Caki2 (cell line): ENCODE results near the gene BCOR. TPM values are rescaled to one million over a fixed set of nuclear protein-coding genes. Genes with fewer than 3 reads are reported as not detected.

Experiments
- DNase-seq: peaks from one replicate; pipeline ENCODE4 v3.0.0-alpha.2; 2015; ENCODE audit warnings: low read depth
- in situ Hi-C: cut with HindIII; loops from 2 replicates; pipeline ENCODE4 v1.10.0; 2016; ENCODE audit warnings: low sequenced_read_pairs, low pct_unique_long_range_greater_than_20kb, mixed read lengths
- total RNA-seq: library from RNA; depleted of rRNA; stranded (reverse); fragments of >200 nt; shearing (Covaris generic); gene quantifications from 2 replicates; pipeline ENCODE4 v1.2.3, GENCODE V29; 2014; ENCODE audit warnings: low replicate concordance

The BCOR gene
- total RNA-seq, 1 experiment from 2014 or later: 13.9 TPM

DNA sequence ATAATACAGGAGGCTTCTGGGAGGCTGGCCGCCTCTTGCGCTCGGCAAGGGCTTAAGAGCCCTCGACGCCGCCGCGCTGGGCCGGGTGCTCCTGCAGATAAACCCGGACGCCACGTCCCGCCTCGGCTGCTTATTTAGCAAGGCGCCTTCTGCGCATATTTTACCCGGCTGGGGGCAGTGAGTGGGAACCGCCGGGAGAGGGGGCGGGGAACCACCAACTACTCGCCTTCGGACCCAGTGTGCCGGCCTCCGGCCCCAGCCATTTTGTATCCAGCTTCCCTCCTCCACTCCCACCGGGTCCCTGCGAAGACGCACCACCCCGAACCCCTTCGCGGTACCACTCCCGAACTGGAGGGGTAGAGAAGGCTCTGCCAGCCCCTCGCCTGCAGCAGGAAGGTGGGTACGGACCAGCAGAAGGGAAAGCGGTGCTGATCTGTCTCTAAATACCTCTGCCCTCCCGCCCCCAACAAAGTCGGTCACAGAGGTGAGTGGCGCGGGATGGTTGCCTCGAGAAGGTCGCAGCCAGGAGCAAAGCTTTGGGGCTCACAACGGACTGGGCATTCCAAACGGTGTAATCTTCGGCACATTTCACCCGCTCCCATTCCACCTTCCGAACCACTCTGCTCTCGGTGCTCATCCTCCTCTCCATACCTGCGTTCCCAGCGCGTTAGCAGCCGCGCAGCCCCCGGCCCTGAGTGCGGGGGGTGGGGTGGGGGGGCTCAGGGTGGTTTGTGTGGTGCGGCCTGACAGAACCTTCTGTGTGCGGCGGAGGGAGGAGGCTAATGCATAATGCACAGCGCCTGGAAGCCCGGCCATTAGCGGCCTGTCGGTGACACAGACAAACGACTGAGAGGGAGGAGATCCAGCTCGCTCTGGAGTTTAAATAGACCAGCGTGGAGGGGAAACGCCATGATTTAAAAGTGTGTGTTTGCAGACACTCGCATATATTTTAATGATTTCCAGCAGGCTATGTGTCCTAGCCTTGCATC lies 4.9 kb upstream of the BCOR start:
- in situ Hi-C loops: no loop called here

GRCh38 chrX:40101430-40101802 lies 3.7 kb upstream of the BCOR start:
- in situ Hi-C loops: no loop called here
- no peak for DNase-seq

More for the DNA sequence above, 4.9 kb upstream of the BCOR start:
- no peak for DNase-seq

- DNase-seq: no peak
- in situ Hi-C loops: no loop called here
Observed at GRCh38 chrX:40100537-40101429, 3.0 kb upstream of the BCOR start.

GRCh38 chrX:40100141-40100536 lies 2.4 kb upstream of the BCOR start:
- in situ Hi-C loops: no loop called here
- DNase-seq: no peak

DNA sequence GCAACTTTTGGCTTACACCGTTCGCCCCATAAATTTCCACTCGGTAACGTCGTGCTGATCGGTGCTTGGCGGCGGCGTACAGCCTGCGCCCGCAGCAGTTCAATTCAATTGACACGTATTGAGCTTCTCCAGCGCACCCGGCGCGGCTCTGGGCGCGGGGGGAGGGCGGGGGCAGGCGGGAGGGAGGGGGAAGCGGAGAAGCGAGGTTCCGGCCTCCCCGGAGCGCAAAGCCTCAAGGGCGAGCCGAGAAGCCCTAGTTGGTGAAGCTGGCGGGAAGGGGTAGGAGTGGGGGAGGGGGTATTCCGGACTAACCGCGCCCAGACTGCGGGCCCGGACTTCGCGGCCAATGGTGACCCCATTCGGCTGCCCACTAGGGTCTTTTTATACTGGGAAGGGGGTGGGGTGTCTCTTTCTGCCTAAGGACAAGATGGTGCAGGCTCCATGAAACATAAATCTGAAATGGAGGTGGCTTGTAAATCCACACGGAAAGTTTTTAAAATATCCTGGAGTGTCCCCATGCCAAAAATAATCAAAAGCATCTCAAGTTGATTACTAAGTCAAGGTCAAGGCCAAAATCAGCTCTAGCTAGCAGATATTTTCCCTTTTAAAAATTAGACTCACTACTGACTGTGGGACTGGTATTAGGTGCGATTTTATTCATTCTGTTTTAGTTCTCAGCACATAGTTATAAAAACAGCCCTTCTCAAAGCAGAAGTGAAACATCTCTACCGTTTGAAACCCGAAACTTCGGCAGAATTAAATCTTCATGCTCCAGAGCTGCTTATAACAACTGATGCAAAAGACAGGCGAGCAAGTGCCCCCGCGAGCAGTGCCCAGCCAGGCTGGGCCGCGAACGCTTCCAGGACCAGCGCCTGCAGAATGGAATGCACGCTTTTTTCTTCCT lies 1.5 kb upstream of the BCOR start:
- in situ Hi-C loops: no loop called here
- DNase-seq: peak; percentile 46

DNA sequence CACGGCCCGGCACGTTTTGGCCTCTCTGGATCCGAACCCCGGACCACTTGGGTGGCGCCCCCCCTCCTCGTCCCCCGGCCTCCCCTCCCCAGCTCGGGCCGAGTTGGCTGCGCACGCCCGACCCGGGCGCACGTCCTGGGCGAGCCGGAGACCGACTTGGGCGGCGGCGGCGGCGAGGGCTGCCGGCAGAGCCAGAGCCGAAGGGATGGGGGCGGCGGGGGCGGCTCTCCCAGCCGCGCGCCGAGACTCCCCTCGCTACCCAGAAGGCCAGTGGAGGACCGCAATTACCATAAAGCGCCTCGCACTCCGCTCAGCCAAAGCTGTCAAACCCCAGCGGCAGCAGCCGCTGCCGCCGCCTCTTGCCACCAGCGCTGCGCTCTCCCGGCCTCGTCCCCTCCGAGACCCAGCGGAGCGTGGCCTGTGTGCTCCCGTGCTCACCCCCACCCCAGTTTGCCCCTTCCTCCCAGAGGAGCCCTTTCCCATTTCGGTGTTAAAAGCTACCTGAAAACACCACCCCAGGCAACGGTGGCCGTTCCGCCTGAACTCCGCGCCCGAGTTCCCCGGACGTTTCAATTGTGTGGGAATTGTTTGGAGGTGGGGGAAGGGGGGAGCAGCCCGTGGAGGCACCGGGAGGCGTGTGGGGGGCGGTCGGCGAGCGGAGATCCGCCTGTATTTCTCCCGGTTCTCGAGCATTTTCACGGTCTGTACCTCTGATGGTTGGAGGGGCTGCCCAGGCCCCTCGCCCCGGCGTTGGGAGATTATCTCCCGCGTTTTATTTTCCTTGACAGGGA lies 701 bp upstream of the BCOR start:
- in situ Hi-C loops: no loop called here
- peak; percentile 65 for DNase-seq

GRCh38 chrX:40097141-40097503 lies 636 bp downstream of the BCOR start:
- DNase-seq: no peak
- in situ Hi-C loops: no loop called here

DNA sequence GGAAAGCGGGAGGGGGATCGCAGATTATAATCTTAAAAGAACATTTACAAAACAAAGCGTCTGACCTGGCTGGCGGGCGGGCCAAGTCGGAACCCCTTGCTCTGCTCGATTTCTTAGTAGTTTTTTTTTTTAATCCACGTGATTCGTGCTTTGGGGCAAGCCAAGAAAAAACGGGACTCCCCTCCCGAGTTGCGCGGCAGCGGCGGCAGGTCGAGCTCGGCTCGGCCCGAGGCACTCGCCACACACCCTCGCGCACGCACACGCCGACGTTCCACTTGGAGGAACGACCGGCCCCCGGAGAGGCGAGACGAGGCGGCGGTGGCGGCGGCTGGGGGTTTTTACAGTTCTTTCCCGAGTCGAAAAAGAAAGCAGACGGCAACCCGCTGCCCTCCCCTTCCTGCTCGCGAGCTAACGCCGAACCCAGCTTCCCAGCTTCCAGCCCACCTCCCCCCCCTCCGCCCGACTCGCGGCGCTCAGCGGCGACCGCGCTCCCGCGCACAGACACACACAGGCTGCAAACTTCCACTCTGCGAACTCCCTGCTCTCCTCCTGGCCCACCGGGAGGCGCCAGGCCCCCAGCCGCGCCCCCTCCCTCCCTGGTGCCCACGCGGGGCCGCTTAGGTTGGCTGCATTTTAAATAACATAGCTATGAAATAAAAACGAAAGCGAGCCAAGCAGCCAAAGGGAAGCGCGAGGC lies 1.2 kb downstream of the BCOR start:
- DNase-seq: peak; percentile 28
- in situ Hi-C loops: no loop called here

DNA sequence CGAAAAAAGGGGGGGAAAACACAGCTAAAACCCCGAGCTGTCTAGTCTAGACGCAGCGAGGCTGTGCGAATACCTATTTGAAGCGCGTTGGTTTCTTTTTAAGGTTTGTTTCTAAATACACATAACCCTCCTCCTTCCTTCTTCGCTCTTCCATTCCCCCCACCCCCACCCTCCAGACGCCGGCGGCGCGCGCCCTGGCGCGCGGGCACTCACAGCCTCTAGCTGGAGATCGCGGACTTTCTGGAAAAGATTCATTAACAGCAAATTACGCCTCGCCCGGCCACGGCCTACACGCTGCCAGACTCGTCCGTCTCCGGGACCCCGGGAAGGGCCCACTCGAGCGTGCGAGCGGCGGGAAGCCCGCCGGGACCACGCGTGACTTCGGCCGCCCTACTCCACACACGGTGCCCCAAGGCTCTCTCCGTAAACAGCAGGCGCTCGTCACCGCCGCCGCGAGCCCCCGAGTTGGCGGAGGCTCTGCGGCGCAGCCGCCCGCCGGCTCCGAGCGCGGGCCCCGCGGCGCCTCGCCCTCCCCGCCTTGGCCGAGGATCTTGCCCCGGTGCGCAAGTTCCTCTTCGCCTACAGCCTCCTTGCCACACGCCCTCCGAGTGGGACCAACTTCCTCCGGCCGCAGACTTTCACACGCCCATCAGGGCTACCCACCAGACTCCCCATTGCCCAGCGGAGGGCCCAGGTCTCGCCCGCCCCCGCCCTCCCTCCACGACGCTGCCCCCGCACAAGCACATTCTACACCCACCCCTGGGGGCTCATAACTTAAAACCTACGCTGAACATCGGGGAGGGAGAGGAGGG lies 2.0 kb downstream of the BCOR start:
- peak; percentile 23 for DNase-seq
- in situ Hi-C loops: no loop called here

DNA sequence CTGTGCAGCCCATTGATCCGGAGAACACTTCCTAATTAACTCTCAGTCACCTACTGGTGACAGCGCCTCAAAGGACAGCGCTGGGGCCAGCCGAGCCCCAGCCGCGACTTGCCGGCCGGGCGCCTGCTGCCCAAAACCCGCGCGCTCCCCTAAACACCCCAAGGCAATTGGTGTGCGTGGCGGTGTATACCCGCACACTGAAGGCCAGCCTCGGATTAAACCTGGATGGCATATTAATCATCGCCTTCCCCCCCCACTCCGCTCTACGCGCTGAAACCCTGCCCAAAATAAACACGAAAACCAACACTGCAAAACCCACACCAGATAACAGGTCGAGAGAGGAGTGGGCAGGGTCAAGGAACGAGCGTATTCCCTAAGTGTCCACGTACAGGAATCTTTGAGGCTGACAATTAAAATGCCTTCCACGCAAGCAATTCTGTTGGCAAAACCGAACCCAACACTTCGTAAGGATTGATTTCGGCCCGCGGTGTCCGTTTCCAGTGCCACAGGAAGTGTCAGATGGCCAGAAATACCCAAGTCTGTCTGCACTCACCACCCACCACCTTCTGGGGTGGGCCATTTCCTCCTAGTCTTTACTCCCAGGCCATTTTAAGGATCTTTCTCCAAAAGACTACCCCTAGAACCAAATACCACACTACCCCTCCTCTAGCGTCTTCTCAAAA lies 2.7 kb downstream of the BCOR start:
- in situ Hi-C loops: no loop called here
- DNase-seq: no peak

- no peak for DNase-seq
- in situ Hi-C loops: no loop called here
Observed at GRCh38 chrX:40094041-40094899, 3.5 kb downstream of the BCOR start.

DNA sequence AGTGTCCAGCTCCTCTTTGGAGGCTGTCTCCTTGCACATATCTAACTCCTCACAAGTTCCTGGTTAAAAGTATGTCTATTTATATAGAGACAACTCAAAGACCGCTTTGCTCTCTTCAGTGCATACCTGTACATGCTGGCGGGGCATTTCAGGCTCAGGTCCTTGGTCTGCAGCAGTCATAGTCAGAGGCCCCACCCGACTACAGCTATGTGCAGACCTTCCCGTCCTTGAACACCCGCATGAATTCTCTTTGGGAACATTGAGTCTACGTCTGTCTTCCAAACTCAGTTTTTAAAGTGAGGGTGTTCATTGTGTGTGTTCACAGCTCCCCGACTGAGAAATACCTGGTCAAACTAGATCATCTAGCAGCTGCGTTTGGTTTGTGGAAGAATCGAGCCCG lies 4.2 kb downstream of the BCOR start:
- in situ Hi-C loops: no loop called here
- no peak for DNase-seq

GRCh38 chrX:40092808-40093435 lies 4.8 kb downstream of the BCOR start:
- in situ Hi-C loops: no loop called here
- DNase-seq: no peak

DNA sequence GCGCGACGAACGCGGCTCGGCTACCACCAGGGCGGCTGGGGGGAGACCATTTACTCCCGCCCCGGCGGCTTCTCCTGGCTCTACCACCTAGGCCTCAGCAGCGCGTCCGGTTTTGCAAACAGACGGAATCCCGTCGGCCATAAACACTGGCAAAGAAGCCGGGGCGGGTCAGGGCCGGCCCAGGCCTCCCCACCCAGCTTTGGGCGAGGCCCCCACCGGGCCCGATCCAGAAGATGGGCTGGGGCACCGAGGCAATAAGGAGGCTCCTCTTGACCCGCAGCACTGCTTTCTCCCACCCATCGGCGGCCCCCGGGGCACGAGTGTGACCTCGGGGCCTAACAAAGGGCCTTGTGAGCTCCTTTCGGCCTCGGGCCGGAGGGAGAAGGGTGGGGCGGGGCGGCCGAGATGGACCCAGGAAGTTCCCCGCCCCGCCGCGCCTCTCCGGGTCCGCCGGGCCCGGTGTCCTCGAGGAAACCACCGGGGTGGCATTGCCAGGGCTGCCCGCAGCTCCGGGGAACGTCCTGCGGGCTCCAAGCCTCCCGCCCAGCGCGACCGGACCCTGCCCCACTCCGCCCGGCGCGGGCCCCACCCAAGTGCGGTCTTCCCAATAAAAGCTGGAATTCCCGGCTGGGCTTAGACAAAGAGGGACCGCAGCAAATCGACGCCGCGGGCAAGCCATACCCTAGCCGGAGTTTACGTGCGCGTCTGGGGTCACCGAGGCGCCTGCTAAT lies 5.9 kb downstream of the BCOR start:
- DNase-seq: no peak
- in situ Hi-C loops: no loop called here
